OCI-LY7 (cell line): ENCODE measurements around the gene MITD1.

Experiments used
- EZH2phosphoT487 ChIP-seq: fragments of 200-600 bp; sonication (generic); IDR thresholded peaks from 2 replicates; pipeline ENCODE4 v1.6.1; 2018; ENCODE audit warnings: low read depth, borderline replicate concordance, mild to moderate bottlenecking, mixed run types, antibody characterized with exemption, low read length, moderate library complexity, mixed read lengths
- TF ChIP-seq, protein P1 (sequence below): fragments of 200-600 bp; sonication (generic); conservative IDR thresholded peaks from 2 replicates; pipeline ENCODE4 v1.5.1; 2014; ENCODE audit warnings: mild to moderate bottlenecking, antibody characterized with exemption, low read length, moderate library complexity, mixed read lengths

DNA sequence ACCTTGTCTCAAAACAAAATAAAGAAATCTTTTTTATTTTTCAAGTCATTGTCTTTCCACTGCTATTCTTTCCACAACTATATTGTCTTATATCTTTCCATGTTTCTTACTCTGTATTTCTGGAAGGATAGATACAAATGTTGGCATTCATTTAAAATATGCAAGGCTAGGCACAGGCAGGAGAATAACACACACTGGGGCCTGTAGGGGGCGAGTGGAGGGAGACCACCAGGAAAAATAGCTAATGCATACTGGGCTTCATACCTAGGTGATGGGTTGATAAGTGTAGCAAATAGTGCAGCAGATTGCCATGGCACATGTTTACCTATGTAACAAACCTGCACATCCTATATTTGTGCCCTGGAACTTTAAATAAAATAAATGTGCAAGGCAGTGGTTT is 9.7 kb upstream of the MITD1 start:
- TF ChIP-seq EZH2phosphoT487: no peak
- TF ChIP-seq, protein P1, sequence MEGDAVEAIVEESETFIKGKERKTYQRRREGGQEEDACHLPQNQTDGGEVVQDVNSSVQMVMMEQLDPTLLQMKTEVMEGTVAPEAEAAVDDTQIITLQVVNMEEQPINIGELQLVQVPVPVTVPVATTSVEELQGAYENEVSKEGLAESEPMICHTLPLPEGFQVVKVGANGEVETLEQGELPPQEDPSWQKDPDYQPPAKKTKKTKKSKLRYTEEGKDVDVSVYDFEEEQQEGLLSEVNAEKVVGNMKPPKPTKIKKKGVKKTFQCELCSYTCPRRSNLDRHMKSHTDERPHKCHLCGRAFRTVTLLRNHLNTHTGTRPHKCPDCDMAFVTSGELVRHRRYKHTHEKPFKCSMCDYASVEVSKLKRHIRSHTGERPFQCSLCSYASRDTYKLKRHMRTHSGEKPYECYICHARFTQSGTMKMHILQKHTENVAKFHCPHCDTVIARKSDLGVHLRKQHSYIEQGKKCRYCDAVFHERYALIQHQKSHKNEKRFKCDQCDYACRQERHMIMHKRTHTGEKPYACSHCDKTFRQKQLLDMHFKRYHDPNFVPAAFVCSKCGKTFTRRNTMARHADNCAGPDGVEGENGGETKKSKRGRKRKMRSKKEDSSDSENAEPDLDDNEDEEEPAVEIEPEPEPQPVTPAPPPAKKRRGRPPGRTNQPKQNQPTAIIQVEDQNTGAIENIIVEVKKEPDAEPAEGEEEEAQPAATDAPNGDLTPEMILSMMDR: peak; percentile 41
